Stimulated activated CD4-positive, alpha-beta T cell treated with anti-CD3 and anti-CD28 coated beads, Interleukin-12 subunit alpha, Interleukin-12 subunit beta, amount 100 ng/mL, for 24 hours (primary cell): ENCODE results near the gene MSL1.
"Not testable (repeated sequence)": the region's sequence is repeated elsewhere in the genome, so short reads cannot be mapped to it uniquely, and the experiment has no call there.

Source experiments
- DNase-seq, 2 experiments: peaks; one replicate each; pipeline ENCODE4 v3.0.0-alpha.2; 2020; ENCODE audit warnings: low read depth in 2 of 2

The MSL1 gene

GRCh38 chr17:40124279-40125141 lies 2.7 kb downstream of the MSL1 start:
- DNase-seq = no peak

- DNase-seq = no peak
Observed at GRCh38 chr17:40129498-40129897, 7.7 kb downstream of the MSL1 start.

GRCh38 chr17:40130352-40131042 lies 8.7 kb downstream of the MSL1 start:
- DNase-seq = no peak

GRCh38 chr17:40134184-40134583 lies 12.4 kb downstream of the MSL1 start:
- DNase-seq = no peak

- DNase-seq = no peak
Observed at GRCh38 chr17:40135817-40136216, 14.0 kb downstream of the MSL1 start.

GRCh38 chr17:40139566-40140058 lies 17.8 kb downstream of the MSL1 start:
- no peak for DNase-seq

GRCh38 chr17:40143166-40143565 lies 21.4 kb downstream of the MSL1 start:
- DNase-seq = not testable (repeated sequence)

GRCh38 chr17:40145476-40145875 lies 23.7 kb downstream of the MSL1 start:
- DNase-seq = no peak

- no peak for DNase-seq
Observed at GRCh38 chr17:40148527-40148926, 26.8 kb downstream of the MSL1 start.

- no peak for DNase-seq
Observed at GRCh38 chr17:40150276-40150675, 28.5 kb downstream of the MSL1 start.

- DNase-seq = no peak
Observed at GRCh38 chr17:40151414-40151963, 29.7 kb downstream of the MSL1 start.

- no peak for DNase-seq
Observed at GRCh38 chr17:40153603-40154236, 31.9 kb downstream of the MSL1 start.

- DNase-seq = no peak
Observed at GRCh38 chr17:40157973-40158372, 36.2 kb downstream of the MSL1 start.

- DNase-seq = no peak
Observed at GRCh38 chr17:40158438-40159013, 36.8 kb downstream of the MSL1 start.

- no peak for DNase-seq
Observed at GRCh38 chr17:40159456-40159855, 37.7 kb downstream of the MSL1 start.

- no peak for DNase-seq
Observed at GRCh38 chr17:40167685-40168261, 46.0 kb downstream of the MSL1 start.

- DNase-seq = no peak
Observed at GRCh38 chr17:40168262-40168832, 46.6 kb downstream of the MSL1 start.

- no peak for DNase-seq
Observed at GRCh38 chr17:40170325-40170724, 48.6 kb downstream of the MSL1 start.

- DNase-seq = no peak
Observed at GRCh38 chr17:40171750-40172149, 50.0 kb downstream of the MSL1 start.

GRCh38 chr17:40173091-40173777 lies 51.5 kb downstream of the MSL1 start:
- DNase-seq = no peak

- no peak for DNase-seq
Observed at GRCh38 chr17:40173778-40174135, 52.0 kb downstream of the MSL1 start.
